HepG2 (cell line): Measurements from ENCODE around the gene TUT7. TPM values are rescaled to one million over a fixed set of nuclear protein-coding genes. Genes with fewer than 3 reads are reported as not detected.

ENCODE experiments used
- ATAC-seq: fragments of 200-7000 bp; cut with Tn5 transposase; 3 replicates; pipeline ENCODE4 v1.9.1; 2020; ENCODE audit warnings: mild to moderate bottlenecking, moderate library complexity
- BruUV-seq: library from RNA; stranded (reverse); fragments of 400-500 nt; replicated peaks from 2 replicates; lab custom pipeline; 2021; lab: Mats Ljungman, UMichigan
- CTCF ChIA-PET: fragments of 300-600 bp; formaldehyde crosslinking; extraction: SDS; loops from one replicate; lab custom pipeline; 2021; ENCODE audit warnings: low total read pairs, inconsistent platforms, low intra/inter-chr PET ratio; lab: Yijun Ruan, JAX
- POLR2A ChIA-PET: fragments of 350-600 bp; sonication (Branson Sonifier 250); formaldehyde crosslinking; loops from one replicate; lab custom pipeline; 2020; ENCODE audit warnings: antibody characterized with exemption, inconsistent platforms; lab: Yijun Ruan, JAX
- DNase-seq: peaks from one replicate; pipeline ENCODE4 v3.0.0-alpha.2; 2015; ENCODE audit warnings: low spot score
- FAIRE-seq: peaks from 3 replicates; lab custom pipeline; 2011; peaks lifted over from hg19 to GRCh38; lab: Jason Lieb, UNC
- H2AFZ ChIP-seq: one replicate; pipeline ENCODE4 v1.6.1; 2011; ENCODE audit warnings: low read length, inconsistent platforms
- H3K27ac ChIP-seq: fragments of 300-600 bp; 3 replicates; pipeline ENCODE4 v1.8.0; 2011; ENCODE audit warnings: mixed run types, mild to moderate bottlenecking, mixed read lengths, low read length, inconsistent platforms; ENCODE audit not compliant: insufficient read depth; ENCODE audit errors: extremely low read length
- H3K27me3 ChIP-seq, 2 experiments: fragments of 200-600 bp in 1 of 2; 2 replicates in 1 of 2; 3 replicates in 1 of 2; pipeline versions ENCODE4 v1.6.0 to v1.8.0; 2011; ENCODE audit warnings: low read length in 2 of 2, mild to moderate bottlenecking in 2 of 2, moderate library complexity in 2 of 2, inconsistent platforms in 1 of 2; ENCODE audit not compliant: insufficient read depth in 2 of 2, control insufficient read depth in 1 of 2
- H3K36me3 ChIP-seq, 2 experiments: fragments of 200-600 bp in 1 of 2; replicated peaks in 1 of 2; 2 replicates in 1 of 2; 3 replicates in 1 of 2; pipeline versions ENCODE4 v1.5.1 to v1.8.0; 2011; ENCODE audit warnings: low read length in 2 of 2, inconsistent platforms in 1 of 2; ENCODE audit not compliant: insufficient read depth in 2 of 2, control insufficient read depth in 1 of 2
- H3K4me1 ChIP-seq: 2 replicates; pipeline ENCODE4 v1.5.1; 2012; ENCODE audit warnings: low read length, inconsistent platforms; ENCODE audit not compliant: insufficient read depth
- H3K4me2 ChIP-seq: 2 replicates; pipeline ENCODE4 v1.6.0; 2011; ENCODE audit warnings: low read depth, low read length, inconsistent platforms
- H3K4me3 ChIP-seq, 3 experiments: fragments of 200-600 bp in 1 of 3; sonication (generic), shearing (Covaris generic) in 1 of 3; replicated peaks in 1 of 3; 2 replicates each; pipeline ENCODE4 v1.5.1; 2011 to 2016; ENCODE audit warnings: low read length in 3 of 3, inconsistent platforms in 2 of 3, low read depth in 2 of 3, mild to moderate bottlenecking in 2 of 3, control low read depth in 1 of 3, mixed read lengths in 1 of 3; ENCODE audit not compliant: insufficient read depth in 1 of 3
- H3K79me2 ChIP-seq: one replicate; pipeline ENCODE4 v1.6.1; 2011; ENCODE audit warnings: low read length, inconsistent platforms; ENCODE audit not compliant: insufficient read depth
- H3K9ac ChIP-seq: 2 replicates; pipeline ENCODE4 v1.6.0; 2011; ENCODE audit warnings: mild to moderate bottlenecking, low read depth, low read length, inconsistent platforms; ENCODE audit not compliant: insufficient read depth
- H3K9me3 ChIP-seq: 2 replicates; pipeline ENCODE4 v1.5.1; 2012; ENCODE audit warnings: mild to moderate bottlenecking, low read length
- H4K20me1 ChIP-seq: 2 replicates; pipeline ENCODE4 v1.6.0; 2011; ENCODE audit warnings: inconsistent platforms, mild to moderate bottlenecking, low read length, moderate library complexity; ENCODE audit not compliant: insufficient read depth
- HNF4A ChIP-seq: sonication (generic); formaldehyde crosslinking; IDR thresholded peaks from 2 replicates; pipeline ENCODE4 v1.4.0; 2020; ENCODE audit warnings: missing genetic modification reagents
- HOXA9 ChIP-seq: sonication (generic); formaldehyde crosslinking; IDR thresholded peaks from 2 replicates; pipeline ENCODE4 v1.8.1; 2022; ENCODE audit warnings: missing genetic modification reagents, mild to moderate bottlenecking, moderate library complexity, borderline replicate concordance
- MTF1 ChIP-seq: sonication (generic); formaldehyde crosslinking; IDR thresholded peaks from 2 replicates; pipeline ENCODE4 v1.5.0; 2020; ENCODE audit warnings: missing genetic modification reagents
- ZBTB10 ChIP-seq: sonication (generic); formaldehyde crosslinking; IDR thresholded peaks from 2 replicates; pipeline ENCODE4 v1.4.0; 2020; ENCODE audit warnings: missing genetic modification reagents, borderline replicate concordance
- ZNF549 ChIP-seq: sonication (generic); formaldehyde crosslinking; IDR thresholded peaks from 2 replicates; pipeline ENCODE4 v1.5.0; 2020; ENCODE audit warnings: missing genetic modification reagents
- WGBS: methylation state at CpG from one replicate; pipeline ENCODE4 v1.1.6; 2017; ENCODE audit warnings: low lambda C conversion rate; 5-methylcytosine and 5-hydroxymethylcytosine counted together
- in situ Hi-C: cut with HindIII; loops from 2 replicates; pipeline ENCODE4 v1.10.0; 2017; ENCODE audit warnings: low pct_unique_long_range_greater_than_20kb; ENCODE audit not compliant: extremely low pct_ligation_motif_present
- intact Hi-C: fragments of 100-400 bp; cut with micrococcal nuclease; formaldehyde crosslinking; loops from one replicate; pipeline ENCODE4 v1.10.0; 2022; ENCODE audit not compliant: unreplicated experiment
- polyA plus RNA-seq, 8 experiments: library from polyadenylated mRNA; depleted of rRNA in 3 of 8; stranded (reverse) in 7 of 8; unstranded in 1 of 8; fragments of >200 nt; fragmentation: Illumina TruSeq in 4 of 8; extraction: Trizol in 4 of 8; gene quantifications; 2 replicates each; pipeline versions ENCODE4 v1.2.1 to v1.2.3, GENCODE V29; 2011 to 2016; ENCODE audit warnings: low read depth in 4 of 8, missing spikeins in 1 of 8, mixed read lengths in 1 of 8; ENCODE audit not compliant: insufficient read depth in 1 of 8
- total RNA-seq, 5 experiments: library from RNA; depleted of rRNA; stranded (reverse); fragments of >200 nt; fragmentation: Illumina TruSeq; extraction: Trizol; gene quantifications; 2 replicates each; pipeline ENCODE4 v1.2.3, GENCODE V29; 2016; ENCODE audit warnings: low read depth in 1 of 5
- TF ChIP-seq, protein P1 (sequence below): sonication (generic); IDR thresholded peaks from 2 replicates; pipeline ENCODE4 v1.6.1; 2016; ENCODE audit warnings: low read depth, borderline replicate concordance

The TUT7 gene
- total and polyA plus RNA-seq, 2 of the 13 experiments (the other 11 are each of a cell fraction or from before 2014, with no cell fraction given): 12.0 to 19.4 TPM

GRCh38 chr9:86274821-86275643 lies 79.2 kb downstream of the TUT7 start:
- no peak overlapping the region for H3K9ac ChIP-seq
- TF ChIP-seq ZBTB10 (CRISPR knock-in tag): no peak
- H3K9me3 ChIP-seq: no peaks in the 10 kb centered on the region
- ATAC-seq: no peak; the same call in 2 of the 3 replicates
- H3K27me3 ChIP-seq: no peaks in the 10 kb centered on the region
- H4K20me1 ChIP-seq: peaks cover 33% of the 10 kb centered on the region
- in situ Hi-C loops (no loop called here), intact Hi-C loops (loop anchor here (5.0 kb wide), 1 partner anchor 73 kb away; no protein-coding TSS in a partner anchor)
- H3K27ac ChIP-seq: no peak overlapping the region
- CTCF ChIA-PET: no interaction called here
- POLR2A ChIA-PET: no interaction called here
- H3K79me2 ChIP-seq: peaks cover 51% of the 10 kb centered on the region
- H2AFZ ChIP-seq: no peak overlapping the region
- H3K36me3 ChIP-seq: peaks cover 8 to 31% of the 10 kb centered on the region in 2 experiments
- 94% methylated on average over 7 of the region's 7 CpGs for WGBS
- no peak overlapping the region for H3K4me2 ChIP-seq
- no peak for FAIRE-seq
- no peak overlapping the region for H3K4me3 ChIP-seq
- no TSS peak for BruUV-seq
- DNase-seq: no peak
- peaks cover 28% of the 10 kb centered on the region for H3K4me1 ChIP-seq

DNA sequence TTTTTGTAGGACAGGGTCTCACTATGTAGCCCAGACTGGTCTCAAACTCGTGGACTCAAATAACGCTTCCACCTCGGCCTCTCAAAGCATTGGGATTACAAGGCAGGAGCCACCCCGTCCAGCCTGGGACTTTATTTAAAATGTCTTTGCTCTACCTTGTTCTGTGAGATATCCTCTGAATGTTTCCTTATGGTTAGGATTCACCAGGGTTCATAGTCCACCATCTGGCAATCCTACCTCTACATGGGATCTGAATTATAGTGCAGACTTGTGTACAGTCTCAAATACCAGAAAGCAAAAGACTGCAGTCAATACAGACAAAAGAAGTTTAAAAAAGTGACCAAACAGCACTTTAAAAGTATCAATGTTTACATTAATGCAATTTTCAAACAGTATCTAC lies 82.0 kb downstream of the TUT7 start:
- H3K4me3 ChIP-seq: no peak overlapping the region
- in situ Hi-C loops (no loop called here), intact Hi-C loops (no loop called here)
- H3K4me2 ChIP-seq: no peak overlapping the region
- H3K27ac ChIP-seq: no peak overlapping the region
- peak; percentile 36 for FAIRE-seq
- peaks cover 28% of the 10 kb centered on the region for H3K79me2 ChIP-seq
- ChIA-PET POLR2A (no interaction called here), CTCF (no interaction called here)
- peaks cover 6 to 28% of the 10 kb centered on the region in 2 experiments for H3K36me3 ChIP-seq
- H3K4me1 ChIP-seq: peaks cover 11% of the 10 kb centered on the region
- TF ChIP-seq MTF1 (CRISPR knock-in tag) (no peak), HNF4A (CRISPR knock-in tag) (0 out of 2 replicates have a peak, but pooled peaks have one; percentile 26), ZNF549 (CRISPR knock-in tag) (no peak), HOXA9 (CRISPR knock-in tag) (no peak)
- TF ChIP-seq, protein P1, sequence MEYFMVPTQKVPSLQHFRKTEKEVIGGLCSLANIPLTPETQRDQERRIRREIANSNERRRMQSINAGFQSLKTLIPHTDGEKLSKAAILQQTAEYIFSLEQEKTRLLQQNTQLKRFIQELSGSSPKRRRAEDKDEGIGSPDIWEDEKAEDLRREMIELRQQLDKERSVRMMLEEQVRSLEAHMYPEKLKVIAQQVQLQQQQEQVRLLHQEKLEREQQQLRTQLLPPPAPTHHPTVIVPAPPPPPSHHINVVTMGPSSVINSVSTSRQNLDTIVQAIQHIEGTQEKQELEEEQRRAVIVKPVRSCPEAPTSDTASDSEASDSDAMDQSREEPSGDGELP: peak; percentile 17; the same call in 1 of the 2 replicates
- no peaks in the 10 kb centered on the region for H3K9me3 ChIP-seq
- H3K27me3 ChIP-seq: no peaks in the 10 kb centered on the region
- H2AFZ ChIP-seq: no peak overlapping the region
- 97% methylated on average over 4 of the region's 4 CpGs for WGBS
- peaks cover 20% of the 10 kb centered on the region for H4K20me1 ChIP-seq
- DNase-seq: no peak
- no TSS peak for BruUV-seq
- no peak for ATAC-seq
- no peak overlapping the region for H3K9ac ChIP-seq
